Measurements from ENCODE around the gene ALDH9A1.
"Not testable (repeated sequence)": the region's sequence is repeated elsewhere in the genome, so short reads cannot be mapped to it uniquely, and the experiment has no call there.

The ALDH9A1 gene

DNA sequence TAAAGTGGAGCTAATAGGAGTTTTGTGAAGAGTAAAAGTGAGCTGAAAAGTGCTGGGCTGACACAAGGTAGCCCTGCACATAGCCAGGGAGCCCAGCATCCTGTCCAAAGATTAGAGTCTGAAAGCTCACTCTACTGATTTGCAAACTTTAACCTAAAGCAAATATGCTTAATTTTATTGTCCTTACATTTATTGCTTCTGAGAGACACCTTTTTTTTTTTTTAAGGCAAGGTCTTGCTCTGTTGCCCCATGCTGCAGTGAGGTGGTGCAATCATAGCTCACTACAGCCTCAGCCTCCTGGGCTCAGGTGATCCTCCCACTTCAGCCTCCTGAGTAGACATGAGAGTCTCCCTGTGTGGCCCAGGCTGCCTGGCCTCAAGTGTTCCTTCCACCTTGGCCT, 50.8 kb downstream of the ALDH9A1 start:
- no peak for DNase-seq (ENCODE audit: low read depth in 2 of 2, low spot score in 1 of 2)

DNA sequence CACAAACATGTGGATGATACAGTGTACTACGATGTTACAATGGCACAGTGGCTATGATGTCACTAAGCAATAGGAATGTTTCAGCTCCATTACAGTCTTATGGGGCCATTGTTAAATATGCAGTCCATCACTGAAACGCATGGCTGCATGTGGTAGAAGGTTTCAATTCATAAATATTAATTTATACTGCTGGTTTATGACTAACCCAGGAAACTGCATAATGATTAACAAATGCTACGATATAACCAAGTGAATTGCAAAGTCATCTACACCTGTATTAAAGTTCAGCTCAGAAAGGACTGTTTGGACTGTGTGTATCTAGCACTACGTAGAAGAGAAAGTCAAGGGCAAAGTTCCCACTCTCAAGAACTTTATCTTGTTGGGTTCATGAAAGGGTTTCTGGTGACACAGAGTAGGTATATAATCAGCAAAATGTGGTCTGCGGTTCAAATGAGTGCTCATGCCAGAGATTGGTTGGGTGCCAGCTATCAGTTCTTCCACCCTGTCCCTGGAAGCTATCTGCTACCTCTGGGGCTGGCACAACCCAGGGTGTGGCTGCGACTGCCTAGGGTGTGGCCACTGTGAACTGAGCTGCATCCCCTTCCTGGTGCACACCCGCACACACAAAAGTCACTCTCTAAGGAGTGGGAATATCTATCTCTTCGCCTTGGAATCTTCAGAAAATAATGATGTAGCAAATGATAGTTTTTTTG, 52.6 kb downstream of the ALDH9A1 start:
- no peak for DNase-seq (ENCODE audit: low read depth in 2 of 2, low spot score in 1 of 2)

DNA sequence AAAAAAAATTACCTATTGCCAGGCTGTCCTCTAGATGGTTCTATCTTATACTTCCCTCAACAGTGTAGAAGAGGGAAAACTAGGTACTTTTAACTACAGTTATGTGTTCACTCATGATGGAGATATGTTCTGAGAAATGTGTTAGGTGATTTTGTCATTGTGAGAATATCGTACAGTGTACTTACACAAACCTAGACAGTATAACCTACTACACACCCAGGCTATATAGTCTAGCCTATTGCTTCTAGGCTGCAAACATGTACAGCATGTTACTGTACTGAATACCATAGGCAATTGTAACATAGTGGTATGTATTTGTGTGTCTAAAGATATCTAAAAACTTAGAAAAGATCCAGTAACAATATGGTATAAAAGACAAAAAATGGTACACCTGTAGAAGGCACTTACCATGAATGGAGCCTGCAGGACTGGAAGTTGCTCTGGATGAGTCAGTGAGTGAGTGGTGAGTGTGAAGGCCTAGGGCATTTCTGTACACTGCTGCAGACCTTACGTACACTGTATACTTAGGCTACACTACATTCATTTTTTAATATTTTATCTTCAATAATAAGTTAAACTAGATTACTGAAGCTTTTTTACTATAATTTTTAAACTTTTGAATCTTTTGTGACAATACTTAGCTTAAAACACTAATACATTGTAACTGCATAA, 54.2 kb downstream of the ALDH9A1 start:
- no peak for DNase-seq (ENCODE audit: low read depth in 2 of 2, low spot score in 1 of 2)

DNA sequence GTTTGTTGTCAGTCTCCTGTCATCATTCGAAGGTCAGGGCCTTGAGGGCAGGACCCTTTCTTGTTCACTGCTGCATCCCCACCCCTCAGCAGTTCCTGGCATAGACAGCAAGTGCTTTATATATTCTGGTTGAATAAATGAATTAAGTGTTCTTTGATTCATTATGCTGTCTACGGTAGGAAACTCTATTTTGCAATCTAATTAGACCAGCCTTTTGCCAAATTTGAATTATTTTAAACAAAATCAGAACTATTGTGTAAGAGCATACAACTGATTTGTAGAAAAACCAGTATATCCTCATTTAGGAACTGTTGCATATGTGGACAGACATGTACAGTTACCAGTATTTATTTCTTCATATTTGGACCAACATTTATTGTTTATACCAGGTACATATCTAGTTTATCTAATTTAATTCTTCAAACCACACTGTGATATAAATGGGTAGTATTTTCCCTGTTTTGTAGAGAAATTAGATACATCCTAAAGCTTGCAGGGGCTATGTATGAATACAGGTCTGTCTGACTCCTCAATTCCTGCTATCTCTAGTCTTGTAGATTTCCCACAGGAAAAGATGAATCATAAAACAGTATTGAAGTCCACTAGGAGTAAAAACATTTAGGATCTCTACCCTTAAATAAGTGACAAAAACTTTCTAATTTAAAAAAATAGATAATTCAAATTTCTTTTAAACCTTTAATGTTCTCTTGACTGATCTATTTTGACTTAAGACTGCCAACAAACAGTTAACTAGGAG, 57.0 kb downstream of the ALDH9A1 start:
- DNase-seq (ENCODE audit: low read depth in 2 of 2, low spot score in 1 of 2): no peak

DNA sequence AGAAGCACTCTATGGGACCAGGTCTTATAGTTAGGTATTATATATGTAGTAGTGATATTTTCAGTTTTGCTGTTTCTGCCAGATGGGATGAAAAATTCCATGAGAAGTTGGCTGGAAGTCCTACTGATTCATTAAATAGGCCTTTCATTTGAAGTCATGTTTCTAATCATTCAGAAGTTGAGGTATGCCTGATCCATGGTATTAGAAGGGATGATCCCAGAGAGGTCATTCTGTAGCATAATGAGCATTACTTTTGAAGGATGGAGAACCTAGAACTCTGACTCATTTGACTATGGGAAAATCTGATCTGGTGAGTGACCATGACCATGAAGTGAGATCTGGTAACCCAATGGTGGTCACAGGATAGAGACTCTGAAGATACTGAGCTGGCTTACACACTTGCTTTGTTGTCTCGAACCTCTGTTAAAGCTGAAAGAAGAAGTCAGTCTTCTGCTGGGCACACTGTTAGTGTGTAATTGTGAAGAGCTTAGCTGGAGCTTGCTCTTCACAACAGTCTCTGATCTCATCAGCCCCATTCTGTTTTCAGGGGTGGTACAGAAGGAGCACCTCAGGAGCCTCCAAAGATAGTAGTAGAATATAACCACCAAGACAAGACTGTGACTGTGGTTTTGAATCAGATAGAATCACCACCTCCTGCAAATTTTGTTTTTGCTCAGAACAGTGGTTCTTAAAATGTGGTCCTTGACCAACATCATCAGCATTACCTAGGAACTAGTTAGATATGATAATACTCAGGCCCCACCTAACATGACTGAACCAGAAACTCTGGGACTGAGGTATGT, 58.3 kb downstream of the ALDH9A1 start:
- no peak for DNase-seq (ENCODE audit: low read depth in 2 of 2, low spot score in 1 of 2)

DNA sequence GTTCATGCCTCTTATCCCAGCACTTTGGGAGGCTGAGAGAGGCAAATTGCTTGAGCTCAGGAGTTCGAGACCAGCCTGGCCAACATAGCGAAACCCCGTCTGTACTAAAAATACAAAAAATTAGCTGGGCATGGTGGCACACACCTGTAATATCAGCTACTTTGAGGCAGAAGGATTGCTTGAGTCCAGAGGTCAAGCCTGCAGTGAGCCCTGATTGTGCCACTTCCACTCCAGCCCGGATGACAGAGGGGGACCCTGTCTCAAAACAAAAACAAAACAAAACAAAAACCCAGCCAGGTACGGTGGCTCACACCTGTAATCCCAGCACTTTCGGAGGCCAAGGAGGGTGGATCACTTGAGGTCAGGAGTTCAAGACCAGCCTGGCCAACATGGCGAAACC, 60.2 kb downstream of the ALDH9A1 start:
- not testable (repeated sequence) for DNase-seq (ENCODE audit: low read depth in 2 of 2, low spot score in 1 of 2)

DNA sequence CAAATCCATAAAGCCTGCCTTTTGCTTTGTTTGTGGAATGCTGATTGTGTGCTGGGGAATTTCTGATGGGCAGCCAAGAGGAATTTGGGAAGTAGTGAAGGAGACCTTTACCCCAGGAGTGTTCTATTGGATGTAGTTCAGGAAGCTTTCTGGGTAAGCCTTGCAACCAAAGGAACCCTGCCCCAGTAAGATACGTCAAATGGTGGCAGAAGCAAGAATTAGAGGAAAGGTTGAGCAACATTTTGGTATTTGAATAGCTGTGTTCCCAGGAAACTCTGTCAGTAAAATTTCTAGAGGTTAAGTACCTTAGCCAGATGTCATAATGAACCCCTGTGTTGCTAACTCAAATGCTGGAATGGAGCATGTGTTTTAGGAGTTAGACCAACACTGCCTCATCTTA, 60.9 kb downstream of the ALDH9A1 start:
- no peak for DNase-seq (ENCODE audit: low read depth in 2 of 2, low spot score in 1 of 2)

DNA sequence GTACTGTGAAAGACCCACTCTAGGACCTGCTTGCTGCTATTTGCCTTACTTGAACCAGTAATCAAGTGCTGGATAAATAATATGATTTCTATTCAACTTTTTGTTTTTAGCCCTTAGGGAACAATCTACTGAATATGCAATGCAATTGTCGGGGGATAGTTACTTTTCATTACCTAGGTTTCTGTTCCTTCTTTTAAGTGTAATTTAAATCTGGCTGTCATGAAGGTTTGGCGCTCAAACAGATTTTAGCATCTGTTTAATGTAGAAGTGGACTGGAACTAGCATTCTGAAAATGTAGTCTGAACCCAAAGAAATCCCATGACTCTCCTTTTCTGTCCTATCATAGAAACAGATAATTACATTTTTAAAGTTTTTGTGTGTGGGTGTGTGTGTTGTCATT, 62.5 kb downstream of the ALDH9A1 start:
- DNase-seq (ENCODE audit: low read depth in 2 of 2, low spot score in 1 of 2): no peak

DNA sequence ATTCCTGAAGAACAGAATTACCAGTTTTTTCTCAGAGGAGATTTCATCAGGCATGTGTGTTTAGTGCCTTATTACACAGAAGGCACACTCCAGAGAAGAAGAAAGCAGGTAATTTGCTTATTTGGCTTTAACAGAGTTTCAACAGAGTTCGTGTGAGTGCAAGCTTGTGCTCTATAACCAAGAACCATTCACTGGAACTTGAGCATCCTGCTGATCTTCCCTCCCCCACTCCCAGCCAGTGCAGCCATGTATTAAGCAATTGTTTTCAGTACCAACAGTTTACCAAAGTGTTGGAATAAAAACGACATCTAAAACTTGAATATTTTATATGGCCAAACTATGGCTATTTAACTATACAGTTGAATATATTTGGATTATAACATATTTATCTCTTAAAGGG, 63.0 kb downstream of the ALDH9A1 start:
- no peak for DNase-seq (ENCODE audit: low read depth in 2 of 2, low spot score in 1 of 2)

DNA sequence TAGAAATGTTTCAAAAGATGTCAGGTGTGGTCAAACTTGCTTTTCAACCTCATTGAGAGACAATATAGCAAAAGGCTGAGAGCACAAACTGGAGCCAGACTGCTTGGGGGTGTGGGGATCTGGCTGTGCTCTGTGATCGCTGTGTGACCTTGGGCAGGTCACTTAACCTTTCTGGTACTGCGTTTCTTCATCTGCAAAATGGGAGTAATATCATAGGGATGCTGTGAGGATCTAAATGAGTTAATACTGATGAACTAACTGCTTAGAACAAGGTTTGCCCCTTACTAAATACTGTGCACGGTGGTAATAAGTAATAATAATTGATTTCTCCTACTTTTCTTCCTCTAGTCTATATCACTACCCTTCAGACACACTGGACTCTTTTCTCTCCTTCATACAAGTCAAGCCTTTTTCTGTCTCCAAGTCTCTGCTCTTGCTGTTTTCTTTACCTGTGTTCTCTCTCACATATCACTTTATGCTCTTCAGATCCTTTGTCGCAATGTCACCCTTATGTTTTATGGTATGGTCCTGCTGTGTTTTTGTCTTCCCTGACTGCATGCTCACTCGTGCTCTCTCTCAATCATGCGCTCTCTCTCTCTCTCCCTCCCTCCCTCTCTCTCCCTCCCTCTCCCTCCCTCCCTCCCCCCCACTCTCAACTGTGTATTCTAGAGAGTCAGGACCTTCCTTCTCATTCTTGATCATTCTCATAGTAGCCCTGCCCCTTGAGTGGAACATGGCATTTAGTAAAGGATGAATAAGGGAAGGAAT, 64.0 kb downstream of the ALDH9A1 start:
- no peak for DNase-seq (ENCODE audit: low read depth in 2 of 2, low spot score in 1 of 2)

DNA sequence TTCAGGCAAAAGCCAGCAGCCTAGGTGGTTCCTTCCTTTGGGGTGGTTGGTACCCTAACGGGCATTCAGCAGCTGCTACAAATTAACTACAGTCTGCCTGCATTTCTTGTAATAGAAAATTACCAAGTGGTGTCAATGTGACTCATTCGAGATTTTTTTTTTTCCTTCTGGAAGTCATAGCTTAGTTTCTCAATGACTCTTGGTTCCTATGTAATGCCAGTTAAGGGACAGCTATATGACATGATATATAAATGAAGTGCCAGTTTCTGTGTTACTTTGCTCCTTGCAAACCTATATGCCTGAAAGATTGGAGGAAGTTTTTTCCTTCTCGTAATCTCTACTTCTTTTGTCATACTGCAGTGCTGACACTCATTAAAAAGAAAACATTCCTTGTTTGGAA, 64.7 kb downstream of the ALDH9A1 start:
- no peak for DNase-seq (ENCODE audit: low read depth in 2 of 2, low spot score in 1 of 2)

DNA sequence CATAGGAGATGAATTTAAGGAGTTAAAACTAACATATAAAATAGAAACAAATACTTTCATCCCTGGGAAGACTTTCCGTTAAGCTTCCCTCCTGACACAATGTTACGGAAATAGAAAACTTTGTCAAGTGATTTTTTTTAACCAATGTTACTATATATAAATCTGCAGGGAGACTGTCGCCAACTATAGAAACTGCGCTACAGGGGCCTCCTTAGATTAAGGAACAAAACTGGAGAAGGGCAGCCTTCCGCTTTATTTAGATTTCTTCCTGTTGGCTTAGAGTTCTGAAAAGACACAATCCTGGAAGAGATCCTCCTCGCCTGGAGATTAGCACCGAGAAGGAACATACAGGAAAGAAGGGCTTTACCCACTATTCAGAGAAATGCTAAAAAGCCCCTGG, 65.9 kb downstream of the ALDH9A1 start:
- DNase-seq (ENCODE audit: low read depth in 2 of 2, low spot score in 1 of 2): no peak

DNA sequence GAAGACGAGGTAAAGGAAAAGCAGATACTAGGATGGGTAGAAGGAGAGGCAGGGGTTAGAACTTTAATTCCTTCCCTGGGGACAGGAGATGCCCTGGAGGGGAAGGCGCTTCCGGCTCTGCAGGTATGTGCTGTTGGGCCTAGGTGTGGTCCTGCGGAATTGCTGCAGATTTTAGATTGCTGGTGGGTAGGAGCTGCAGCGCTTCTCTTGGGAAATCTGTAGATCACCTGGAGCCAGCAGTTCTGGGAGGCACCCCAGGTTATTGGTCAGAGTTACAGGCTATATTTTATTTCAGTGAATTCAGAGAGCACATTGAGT, 66.3 kb downstream of the ALDH9A1 start:
- no peak for DNase-seq (ENCODE audit: low read depth in 2 of 2, low spot score in 1 of 2)

DNA sequence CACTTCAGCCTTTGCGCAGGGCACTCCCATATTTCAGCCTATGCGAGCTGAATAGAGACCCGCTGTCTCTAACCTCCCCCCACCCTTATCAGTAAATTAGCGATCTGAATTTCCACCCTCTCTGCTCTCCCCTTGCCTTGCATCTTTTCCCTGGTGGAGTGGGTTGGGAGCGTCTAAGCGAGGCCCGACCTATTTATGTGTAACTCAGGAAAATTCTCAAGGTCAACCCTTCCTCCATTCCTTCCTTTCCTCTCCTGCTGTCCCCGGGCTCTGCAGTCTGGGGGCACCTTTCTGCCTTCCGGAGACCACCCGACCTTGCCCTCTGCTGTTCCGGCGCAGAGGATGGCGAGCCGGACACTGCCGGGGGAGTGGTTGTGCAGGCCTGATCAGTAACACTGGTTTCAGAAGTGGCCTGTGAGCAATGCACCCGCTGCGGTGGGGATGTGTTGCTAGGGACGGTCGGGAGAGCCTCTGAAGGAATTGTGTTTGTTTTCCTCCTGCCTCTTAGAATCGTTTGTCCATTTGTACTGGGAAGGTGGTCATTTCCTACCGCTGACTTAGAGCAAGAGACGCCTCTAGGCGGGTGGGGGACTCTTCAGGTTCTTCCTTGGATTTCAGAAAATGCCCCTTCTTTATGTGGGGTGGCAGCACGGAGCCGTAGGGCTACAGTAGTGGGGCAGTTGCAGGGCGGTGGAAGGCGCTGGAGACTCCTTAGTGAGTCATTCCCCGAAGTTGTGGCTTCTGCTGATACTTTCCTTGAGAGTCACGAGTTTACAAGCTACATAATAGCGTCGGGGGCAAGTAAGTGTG, 66.8 kb downstream of the ALDH9A1 start:
- peak in 1 of 2 donors; percentile 9 for DNase-seq (ENCODE audit: low read depth in 2 of 2, low spot score in 1 of 2)

DNA sequence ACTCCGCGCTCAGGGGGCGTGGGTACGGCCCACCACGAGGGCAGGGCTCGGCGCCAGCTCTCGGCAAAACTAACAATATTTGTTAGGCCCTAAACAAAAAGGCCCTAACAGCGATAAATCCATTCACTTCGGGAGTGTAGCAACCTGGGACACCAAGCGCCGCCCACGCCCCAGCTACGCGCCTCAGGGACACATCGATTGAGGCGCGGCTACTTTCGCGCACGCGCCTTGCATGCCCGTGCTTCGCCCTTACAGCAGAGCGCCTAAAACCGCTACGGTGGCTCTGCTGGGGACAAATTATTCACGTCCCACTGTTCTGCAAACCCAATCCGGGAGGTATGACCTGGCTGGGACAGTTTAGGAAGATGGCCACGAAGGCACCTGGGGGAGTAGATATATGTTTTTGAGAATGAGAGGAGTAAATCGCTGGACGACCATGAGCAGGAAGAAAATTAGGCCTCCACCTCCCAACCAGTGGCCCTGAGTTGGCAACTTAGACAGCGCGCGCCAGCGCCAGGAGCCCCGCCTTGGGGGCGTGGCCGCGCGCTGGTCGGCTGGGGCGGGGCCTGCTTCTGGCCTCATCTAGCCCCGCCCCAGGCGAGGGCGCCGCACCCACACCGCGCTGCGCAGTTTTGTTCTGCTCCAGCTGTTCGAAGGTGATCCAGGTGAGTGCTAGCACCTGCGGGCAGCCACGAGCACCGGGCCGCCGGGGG, 67.6 kb downstream of the ALDH9A1 start, which contains the start of gene MGST3:
Gene MGST3, plus strand, starts transcription at position 606 of the 713 bp plus-strand sequence. CDS start 18,614 bp downstream, outside the sequence.
- peak; percentile 84 to 93 for DNase-seq (ENCODE audit: low read depth in 2 of 2, low spot score in 1 of 2)

DNA sequence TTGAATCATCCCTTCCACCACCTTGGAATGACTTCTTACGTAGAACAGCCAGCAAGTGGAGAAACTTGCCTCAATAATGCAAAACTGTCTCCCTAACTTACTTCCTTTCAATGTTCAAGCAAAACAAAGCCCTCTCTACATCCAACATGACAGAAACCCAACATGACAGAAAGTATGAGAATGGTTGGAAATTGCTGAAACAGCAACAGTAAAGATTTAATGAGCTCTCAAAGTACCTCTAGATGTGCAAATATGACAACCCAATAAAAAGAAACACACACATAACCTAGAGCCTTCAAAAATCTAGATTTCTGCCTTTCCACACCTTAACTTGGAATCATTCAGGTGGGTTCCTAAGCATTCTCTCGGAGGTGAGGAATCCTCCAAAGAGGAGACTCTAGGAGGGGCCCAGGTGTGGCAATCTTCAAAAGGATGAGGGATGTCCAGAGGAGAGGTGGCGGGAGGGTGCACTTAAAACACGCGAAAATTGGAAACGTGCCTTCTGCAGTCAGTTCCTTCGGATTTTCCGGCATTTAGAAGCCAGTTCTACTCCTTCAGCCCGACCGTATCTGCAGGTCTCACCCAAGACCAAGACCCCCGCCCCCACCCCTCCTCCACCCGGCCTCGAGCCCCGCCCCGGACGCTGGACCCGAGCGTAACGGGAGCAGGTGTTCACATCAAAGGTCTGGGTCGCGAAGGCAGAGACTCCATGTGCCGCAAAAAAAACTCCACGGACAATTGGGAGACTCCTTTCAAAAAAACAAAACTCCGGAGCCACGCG, 68.3 kb downstream of the ALDH9A1 start:
- no peak for DNase-seq (ENCODE audit: low read depth in 2 of 2, low spot score in 1 of 2)

DNA sequence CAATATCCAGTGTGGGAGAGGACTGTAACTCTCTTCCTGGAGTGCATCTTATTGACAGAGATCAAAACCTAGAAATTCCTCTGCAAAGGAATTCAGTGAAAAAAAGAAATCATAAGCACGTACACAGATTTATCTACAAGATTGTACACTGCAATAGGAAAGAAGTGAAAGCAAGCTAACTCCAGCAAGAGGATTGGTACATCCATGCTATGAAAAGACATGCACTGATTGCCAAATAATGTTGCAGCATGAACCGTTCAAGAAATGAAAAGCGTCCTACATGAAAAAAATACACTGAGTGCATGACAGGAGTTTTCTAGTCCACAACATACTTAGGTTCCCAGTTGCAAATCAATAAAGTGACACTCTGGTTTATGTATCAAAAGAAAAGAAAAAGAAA, 69.2 kb downstream of the ALDH9A1 start:
- no peak for DNase-seq (ENCODE audit: low read depth in 2 of 2, low spot score in 1 of 2)

DNA sequence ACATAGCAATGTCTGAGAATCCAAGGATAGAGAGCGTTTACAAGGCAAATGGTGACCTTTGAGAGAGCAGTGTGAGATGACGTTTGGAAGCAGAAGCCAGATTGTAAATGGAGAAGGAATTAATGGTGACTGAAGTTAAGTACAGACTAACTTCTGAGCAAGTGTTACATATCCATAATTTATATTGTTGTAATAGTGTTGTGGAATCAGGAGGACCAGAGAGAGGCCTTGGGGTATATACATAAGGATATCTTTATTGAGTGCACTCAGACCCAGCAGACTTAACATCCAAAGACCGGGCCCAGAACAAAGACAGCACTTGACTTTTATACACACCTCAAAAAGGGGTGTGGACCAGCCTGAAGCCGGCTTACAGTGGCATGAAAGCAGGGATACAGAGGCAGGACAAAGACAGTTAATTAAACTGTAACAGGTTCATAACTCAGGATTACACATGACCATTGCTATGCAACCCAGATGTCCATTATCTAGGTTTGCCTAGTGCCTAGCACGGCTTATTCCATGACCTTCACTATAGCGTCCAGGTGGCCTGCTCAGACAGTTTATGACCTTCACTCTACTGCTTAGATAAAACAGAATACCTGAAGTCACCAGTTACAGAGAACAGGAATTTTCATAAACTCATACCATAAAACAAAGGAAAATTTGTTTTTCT, 70.1 kb downstream of the ALDH9A1 start:
- DNase-seq (ENCODE audit: low read depth in 2 of 2, low spot score in 1 of 2): no peak

Measured in stimulated activated CD8-positive, alpha-beta memory T cell treated with anti-CD3 and anti-CD28 coated beads, Interleukin-4, amount 100 ng/mL, for 4 hours (primary cell).